GM19239 (cell line): ENCODE measurements around the gene ZNF808.
"Not testable (repeated sequence)": the region's sequence is repeated elsewhere in the genome, so short reads cannot be mapped to it uniquely, and the experiment has no call there.

Experiments
- DNase-seq: peaks from one replicate; pipeline ENCODE4 v3.0.0; 2011; ENCODE audit warnings: low spot score; ENCODE audit not compliant: insufficient read length
- FAIRE-seq: peaks from 2 replicates; lab custom pipeline; 2011; peaks lifted over from hg19 to GRCh38; lab: Jason Lieb, UNC

Gene ZNF808

GRCh38 chr19:52527134-52527955, at the start of gene ZNF808:
TSS of gene ZNF808 (plus strand) at chr19:52527668. CDS start at chr19:52543285, 15,617 bp downstream.
- FAIRE-seq: peak; percentile 86
- DNase-seq: peak; percentile 88

GRCh38 chr19:52484111-52484743, 43.2 kb upstream of the ZNF808 start:
- not testable (repeated sequence) for DNase-seq, FAIRE-seq

GRCh38 chr19:52485064-52485463, 42.4 kb upstream of the ZNF808 start:
- DNase-seq, FAIRE-seq: not testable (repeated sequence)

DNA sequence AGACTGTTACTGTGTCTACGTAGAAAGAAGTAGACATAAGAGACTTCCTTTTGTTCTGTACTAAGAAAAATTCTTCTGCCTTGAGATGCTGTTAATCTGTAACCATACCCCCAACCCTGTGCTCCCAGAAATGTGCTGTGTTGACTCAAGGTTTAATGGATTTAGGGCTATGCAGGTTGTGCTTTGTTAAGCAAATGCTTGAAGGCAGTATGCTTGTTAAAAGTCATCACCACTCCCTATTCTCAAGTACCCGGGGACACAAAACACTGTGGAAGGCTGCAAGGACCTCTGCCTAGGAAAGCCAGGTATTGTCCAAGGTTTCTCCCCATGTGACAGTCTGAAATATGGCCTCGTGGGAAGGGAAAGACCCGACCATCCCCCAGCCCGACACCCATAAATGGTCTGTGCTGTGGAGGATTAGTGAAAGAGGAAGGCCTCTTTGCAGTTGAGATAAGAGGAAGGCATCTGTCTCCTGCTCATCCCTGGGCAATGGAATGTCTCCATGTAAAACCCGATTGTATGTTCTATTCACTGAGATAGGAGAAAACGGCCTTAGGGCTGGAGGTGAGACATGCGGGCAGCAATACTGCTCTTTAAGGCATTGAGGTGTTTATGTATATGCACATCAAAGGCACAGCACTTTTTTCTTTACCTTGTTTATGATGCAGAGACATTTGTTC, 41.8 kb upstream of the ZNF808 start:
- not testable (repeated sequence) for DNase-seq

GRCh38 chr19:52492201-52492993, 35.1 kb upstream of the ZNF808 start:
- no peak for FAIRE-seq
- DNase-seq: no peak

More for the DNA sequence above, 41.8 kb upstream of the ZNF808 start:
- FAIRE-seq: not testable (repeated sequence)

GRCh38 chr19:52492994-52493470, 34.4 kb upstream of the ZNF808 start:
- FAIRE-seq (no peak), DNase-seq (no peak)

GRCh38 chr19:52494518-52494917, 33.0 kb upstream of the ZNF808 start:
- DNase-seq (no peak), FAIRE-seq (no peak)

DNA sequence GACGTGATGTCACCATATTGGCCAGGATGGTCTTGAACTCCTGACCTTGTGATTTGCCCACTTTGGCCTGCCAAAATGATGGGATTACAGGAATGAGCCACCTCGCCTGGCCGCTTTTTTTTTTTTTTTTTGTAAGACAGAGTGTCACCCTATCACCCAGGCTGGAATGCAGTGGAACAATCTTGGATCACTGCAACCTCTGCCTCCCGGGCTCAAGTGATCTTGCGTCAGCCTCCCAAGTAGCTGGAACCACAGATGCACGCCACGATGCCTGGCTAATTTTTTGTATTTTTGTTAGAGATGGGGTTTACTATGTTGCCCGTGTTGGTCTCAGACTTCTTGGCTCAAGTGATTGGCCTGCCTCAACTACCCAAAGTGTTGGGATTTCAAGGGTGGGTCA, 28.9 kb upstream of the ZNF808 start:
- FAIRE-seq: no peak
- DNase-seq: no peak

DNA sequence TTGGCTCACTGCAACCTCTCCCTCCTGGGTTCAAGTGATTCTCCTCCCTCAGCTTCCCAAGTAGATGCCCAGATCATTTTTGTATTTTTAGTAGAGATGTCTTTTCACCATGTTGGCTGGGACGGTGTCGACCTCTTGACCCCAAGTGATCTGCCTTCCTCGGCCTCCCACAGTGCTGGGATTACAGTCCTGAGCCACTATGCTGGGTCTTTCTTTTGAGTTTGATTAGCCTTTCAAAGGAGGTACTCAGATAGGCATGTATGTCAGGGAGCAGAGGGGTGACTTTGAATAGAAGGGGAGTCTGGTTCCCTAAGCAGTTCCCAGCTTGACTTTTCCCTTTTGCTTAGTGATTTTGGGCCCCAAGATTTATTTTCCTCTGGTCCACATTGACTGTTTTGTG, 27.0 kb upstream of the ZNF808 start:
- DNase-seq, FAIRE-seq: not testable (repeated sequence)

GRCh38 chr19:52500991-52501390, 26.5 kb upstream of the ZNF808 start:
- not testable (repeated sequence) for FAIRE-seq

DNA sequence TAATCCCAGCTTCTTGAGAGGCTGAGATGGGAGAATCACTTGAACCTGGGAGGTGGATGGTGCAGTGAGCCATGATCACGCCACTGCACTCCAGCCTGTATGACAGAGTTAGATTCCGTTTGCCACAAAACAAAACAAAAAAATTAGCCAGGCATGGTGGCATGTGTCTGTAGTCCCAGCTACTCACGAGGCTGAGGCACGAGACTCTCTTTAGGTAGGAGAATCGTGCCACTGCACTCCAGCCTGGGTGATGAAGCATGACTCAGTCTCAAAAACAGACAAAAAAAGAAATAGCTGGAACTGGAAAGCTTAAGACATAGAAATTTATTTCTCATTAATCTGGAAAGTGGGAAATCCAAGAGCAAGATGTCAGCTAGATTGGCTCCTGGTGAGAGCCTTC, 20.2 kb upstream of the ZNF808 start:
- no peak for FAIRE-seq
- DNase-seq: no peak

More at GRCh38 chr19:52500991-52501390, 26.5 kb upstream of the ZNF808 start:
- not testable (repeated sequence) for DNase-seq

DNA sequence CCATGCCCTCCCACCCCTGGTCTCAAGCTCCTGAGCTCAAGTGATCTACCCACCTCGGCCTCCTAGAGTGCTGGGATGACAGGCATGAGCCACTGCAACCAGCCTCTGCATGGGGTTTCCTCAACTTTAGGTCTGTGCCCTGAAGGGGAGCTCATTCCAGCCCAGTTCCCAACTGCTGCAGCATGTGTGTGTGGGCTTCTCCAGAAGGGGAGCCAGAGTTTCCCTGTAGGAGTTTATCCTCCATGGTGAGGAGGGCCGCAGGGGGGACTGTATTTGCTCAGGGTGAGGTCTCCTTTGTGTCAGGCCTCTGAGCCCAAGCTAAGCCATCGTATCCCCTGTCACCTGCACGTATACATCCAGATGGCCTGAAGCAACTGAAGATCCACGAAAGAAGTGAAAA, 11.3 kb upstream of the ZNF808 start:
- DNase-seq (no peak), FAIRE-seq (no peak)

DNA sequence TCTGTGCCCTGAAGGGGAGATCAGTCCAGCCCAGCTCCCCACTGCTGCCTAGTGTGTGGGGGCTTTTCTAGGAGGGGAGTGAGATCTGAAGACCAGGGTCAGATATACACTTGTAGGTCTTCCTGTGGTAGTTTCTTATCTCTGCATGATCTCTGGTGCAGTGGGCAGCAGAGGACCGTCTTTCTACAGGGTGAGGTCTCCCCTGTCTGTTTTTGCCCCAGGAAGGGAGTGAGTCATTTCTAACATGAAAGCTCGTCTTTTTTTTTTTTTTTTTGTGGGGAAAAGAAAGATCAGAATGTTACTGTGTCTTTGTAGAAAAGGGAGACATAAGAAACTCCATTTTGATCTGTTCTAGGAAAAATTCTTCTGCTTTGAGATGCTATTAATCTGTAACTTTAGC, 8.8 kb upstream of the ZNF808 start:
- DNase-seq (no peak), FAIRE-seq (no peak)

GRCh38 chr19:52519175-52519574, 8.3 kb upstream of the ZNF808 start:
- not testable (repeated sequence) for FAIRE-seq, DNase-seq

DNA sequence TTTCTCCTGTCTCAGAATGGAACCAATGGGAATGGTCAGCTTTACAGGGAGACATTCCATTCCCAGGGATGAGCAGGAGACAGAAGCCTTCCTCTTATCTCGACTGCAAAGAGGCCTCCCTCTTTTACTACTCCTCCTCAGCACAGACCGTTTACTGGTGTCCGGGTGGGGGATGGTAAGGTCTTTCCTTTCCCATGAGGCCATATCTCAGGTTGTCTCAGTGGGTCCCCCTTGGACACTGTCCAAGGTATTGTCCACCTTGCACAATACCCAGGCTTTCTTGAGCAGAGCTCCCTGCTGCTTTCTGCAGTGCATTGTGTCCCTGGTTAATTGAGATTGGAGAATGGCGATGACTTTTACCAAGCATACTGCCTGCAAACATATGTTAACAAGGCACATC, 7.5 kb upstream of the ZNF808 start:
- no peak for FAIRE-seq
- no peak for DNase-seq

DNA sequence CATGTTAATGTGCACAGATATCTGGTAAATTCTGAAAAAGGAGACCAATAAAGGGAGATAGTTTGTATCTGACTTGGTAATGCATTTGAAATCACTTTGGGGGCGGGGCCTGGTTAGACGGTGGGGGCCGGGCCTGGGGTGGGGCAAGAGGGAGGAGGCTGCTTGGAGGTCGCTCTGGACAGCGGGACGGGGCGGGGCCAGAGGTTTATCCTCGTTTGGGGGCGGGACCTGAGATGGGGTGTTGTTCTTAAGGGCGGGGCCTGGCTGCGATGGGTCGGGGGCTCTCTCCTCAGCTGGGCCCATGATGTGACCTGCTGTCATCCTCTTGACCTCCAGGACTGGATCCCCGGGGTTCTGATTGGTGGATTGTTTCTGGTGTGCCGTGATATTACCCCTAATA, 4.9 kb upstream of the ZNF808 start:
- DNase-seq: no peak
- no peak for FAIRE-seq

DNA sequence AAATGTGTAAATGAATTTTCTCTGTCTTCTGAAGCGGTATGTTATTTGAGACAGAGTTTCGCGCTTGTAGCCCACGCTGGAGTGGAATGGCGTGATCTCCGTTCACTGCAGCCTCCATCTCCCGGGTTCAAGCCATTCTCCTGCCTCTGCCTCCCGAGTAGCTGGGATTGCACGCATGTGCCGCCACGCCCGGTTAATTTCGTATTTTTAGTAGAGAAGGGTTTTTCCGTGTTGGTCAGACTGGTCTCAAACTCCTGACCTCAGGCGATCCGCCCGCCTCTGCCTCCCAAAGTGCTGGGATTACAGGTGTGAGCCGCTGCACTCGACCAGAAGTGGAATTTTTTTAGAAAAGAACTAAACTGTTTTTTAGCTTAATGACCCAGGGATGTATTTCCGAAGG, 3.4 kb upstream of the ZNF808 start:
- DNase-seq (no peak), FAIRE-seq (no peak)

GRCh38 chr19:52527956-52528351, 486 bp downstream of the ZNF808 start:
- FAIRE-seq: no peak
- DNase-seq: no peak

DNA sequence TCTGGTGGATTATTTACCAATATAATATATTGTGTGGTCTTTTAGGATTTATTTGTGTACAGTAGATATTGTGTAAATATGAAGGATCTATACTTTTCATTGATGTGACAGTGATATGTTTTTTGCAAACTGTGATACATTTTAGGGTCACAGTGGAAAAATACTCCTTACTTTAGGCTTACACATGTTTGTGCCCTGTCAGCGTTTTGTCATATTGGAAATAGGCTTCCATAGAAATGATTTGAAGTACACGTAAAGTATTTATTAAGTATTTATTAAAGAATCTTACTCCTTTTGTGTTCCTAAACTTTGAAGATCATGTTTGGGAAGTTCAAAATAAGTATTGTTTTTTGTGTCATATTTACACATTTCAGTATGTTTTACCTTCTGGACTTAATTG, 5.0 kb downstream of the ZNF808 start:
- FAIRE-seq (no peak), DNase-seq (no peak)

DNA sequence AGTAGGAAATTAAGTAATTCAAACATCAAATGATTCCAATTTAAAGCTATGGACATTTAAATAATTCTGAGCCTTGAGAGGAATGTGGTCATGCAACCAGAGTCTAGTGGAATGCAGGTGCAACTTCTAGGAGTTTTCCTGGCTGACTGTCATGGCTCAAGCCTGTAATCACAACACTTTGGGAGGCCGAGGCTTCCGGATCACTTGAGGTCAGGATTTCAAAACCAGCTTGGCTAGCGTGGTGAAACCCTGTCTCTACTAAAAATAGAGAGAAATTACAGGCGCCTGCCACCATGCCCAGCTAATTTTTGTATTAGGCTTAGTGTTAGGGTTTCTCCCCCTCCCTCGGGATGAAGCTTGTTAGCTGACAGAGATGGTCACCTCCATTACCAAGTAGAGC, 6.4 kb downstream of the ZNF808 start:
- no peak for FAIRE-seq
- no peak for DNase-seq
